HEK293T (cell line): Measurements from ENCODE around the gene GRPEL2.

Experiments used
- BHLHE40 ChIP-seq: fragments of 450-650 bp; IDR thresholded peaks from 2 replicates; pipeline ENCODE4 v1.6.1; 2016; ENCODE audit warnings: mild to moderate bottlenecking, moderate library complexity, borderline replicate concordance
- CTBP1 ChIP-seq: fragments of 450-650 bp; IDR thresholded peaks from 2 replicates; pipeline ENCODE4 v1.6.1; 2016; ENCODE audit warnings: borderline replicate concordance
- FOXA1 ChIP-seq: fragments of 450-650 bp; IDR thresholded peaks from 2 replicates; pipeline ENCODE4 v1.6.1; 2016; ENCODE audit warnings: mild to moderate bottlenecking
- FOXK2 ChIP-seq: fragments of 450-650 bp; IDR thresholded peaks from 2 replicates; pipeline ENCODE4 v1.6.1; 2016; ENCODE audit warnings: mild to moderate bottlenecking
- LEF1 ChIP-seq: fragments of 450-650 bp; IDR thresholded peaks from 2 replicates; pipeline ENCODE4 v1.6.1; 2017; ENCODE audit warnings: mild to moderate bottlenecking, borderline replicate concordance
- NFRKB ChIP-seq: fragments of 450-650 bp; IDR thresholded peaks from 2 replicates; pipeline ENCODE4 v1.6.1; 2016; ENCODE audit warnings: mild to moderate bottlenecking, moderate library complexity
- PKNOX1 ChIP-seq: fragments of 450-650 bp; IDR thresholded peaks from 2 replicates; pipeline ENCODE4 v1.6.1; 2016
- SP1 ChIP-seq: fragments of 450-650 bp; IDR thresholded peaks from 2 replicates; pipeline ENCODE4 v1.6.1; 2017
- SUZ12 ChIP-seq: fragments of 450-650 bp; IDR thresholded peaks from 2 replicates; pipeline ENCODE4 v1.6.1; 2016; ENCODE audit warnings: mild to moderate bottlenecking
- TARDBP ChIP-seq: fragments of 450-650 bp; IDR thresholded peaks from 2 replicates; pipeline ENCODE4 v1.6.1; 2016

- TF ChIP-seq CTBP1 (no peak), SP1 (no peak), TARDBP (no peak), FOXK2 (no peak), LEF1 (no peak), SUZ12 (no peak), PKNOX1 (no peak), BHLHE40 (no peak), FOXA1 (no peak), NFRKB (no peak)
Measured at GRCh38 chr5:149323621-149324205, 21.6 kb upstream of the GRPEL2 start.
